OCI-LY1 (cell line): ENCODE data around the gene CTCF.

Source experiments
- H2AFZ ChIP-seq: fragments of 200-600 bp; sonication (generic), shearing (Covaris generic); 2 replicates; pipeline ENCODE4 v1.6.0; 2014; ENCODE audit warnings: antibody characterized with exemption, mild to moderate bottlenecking, low read length
- H3F3A ChIP-seq: fragments of 200-600 bp; sonication (generic), shearing (Covaris generic); 2 replicates; pipeline ENCODE4 v1.6.0; 2014; ENCODE audit warnings: mild to moderate bottlenecking, antibody characterized with exemption, low read length, moderate library complexity; ENCODE audit not compliant: insufficient read depth
- H3K27ac ChIP-seq: fragments of 200-600 bp; sonication (generic); 2 replicates; pipeline ENCODE4 v1.5.1; 2014; ENCODE audit warnings: low read length, mixed run types, mild to moderate bottlenecking, low read depth; ENCODE audit not compliant: poor library complexity, severe bottlenecking
- H3K27me3 ChIP-seq: fragments of 200-600 bp; sonication (generic); 2 replicates; pipeline ENCODE4 v1.6.0; 2014; ENCODE audit warnings: antibody characterized with exemption, mild to moderate bottlenecking, low read length, moderate library complexity; ENCODE audit not compliant: insufficient read depth
- H3K36me3 ChIP-seq: fragments of 200-600 bp; sonication (generic); 2 replicates; pipeline ENCODE4 v1.6.1; 2014; ENCODE audit warnings: mild to moderate bottlenecking, antibody characterized with exemption, low read length, moderate library complexity, mixed read lengths; ENCODE audit not compliant: insufficient read depth
- H3K4me1 ChIP-seq: fragments of 200-600 bp; sonication (generic); 2 replicates; pipeline ENCODE4 v1.5.1; 2014; ENCODE audit warnings: mild to moderate bottlenecking, low read length, moderate library complexity; ENCODE audit not compliant: insufficient read depth, severe bottlenecking
- H3K4me2 ChIP-seq: fragments of 200-600 bp; sonication (generic), shearing (Covaris generic); 2 replicates; pipeline ENCODE4 v1.6.1; 2014; ENCODE audit warnings: low read length
- H3K4me3 ChIP-seq: fragments of 200-600 bp; sonication (generic); 2 replicates; pipeline ENCODE4 v1.5.1; 2014; ENCODE audit warnings: low read length, low read depth, mild to moderate bottlenecking, mixed read lengths; ENCODE audit not compliant: poor library complexity, severe bottlenecking
- H3K79me2 ChIP-seq: fragments of 200-600 bp; shearing (Covaris generic); 2 replicates; pipeline ENCODE4 v1.6.1; 2016; ENCODE audit warnings: mixed run types, low read length, mixed read lengths; ENCODE audit not compliant: insufficient read depth
- H3K9ac ChIP-seq: fragments of 200-600 bp; sonication (generic), shearing (Covaris generic); 2 replicates; pipeline ENCODE4 v1.6.1; 2014; ENCODE audit warnings: mild to moderate bottlenecking, low read length, mixed read lengths
- H3K9me2 ChIP-seq: fragments of 200-600 bp; sonication (generic), shearing (Covaris generic); 2 replicates; pipeline ENCODE4 v1.6.1; 2014; ENCODE audit warnings: low read depth, mild to moderate bottlenecking, low read length, mixed read lengths
- H3K9me3 ChIP-seq: fragments of 200-600 bp; shearing (Covaris generic); 2 replicates; pipeline ENCODE4 v1.6.1; 2014; ENCODE audit warnings: low read length, mixed read lengths
- H4K20me1 ChIP-seq: fragments of 200-600 bp; sonication (generic), shearing (Covaris generic); 2 replicates; pipeline ENCODE4 v1.6.0; 2016; ENCODE audit warnings: mild to moderate bottlenecking, low read length; ENCODE audit not compliant: insufficient read depth
- EZH2 ChIP-seq: fragments of 200-600 bp; sonication (generic), shearing (Covaris generic); IDR thresholded peaks from 2 replicates; pipeline ENCODE4 v1.8.0; 2017; ENCODE audit warnings: borderline replicate concordance, mixed run types, mild to moderate bottlenecking, antibody characterized with exemption, low read length, moderate library complexity, mixed read lengths
- TF ChIP-seq, protein P1 (sequence below): fragments of 200-600 bp; sonication (generic), shearing (Covaris generic); IDR thresholded peaks from 2 replicates; pipeline ENCODE4 v1.5.1; 2017; ENCODE audit warnings: mild to moderate bottlenecking, antibody characterized with exemption, low read length, moderate library complexity, mixed read lengths

CTCF gene

DNA sequence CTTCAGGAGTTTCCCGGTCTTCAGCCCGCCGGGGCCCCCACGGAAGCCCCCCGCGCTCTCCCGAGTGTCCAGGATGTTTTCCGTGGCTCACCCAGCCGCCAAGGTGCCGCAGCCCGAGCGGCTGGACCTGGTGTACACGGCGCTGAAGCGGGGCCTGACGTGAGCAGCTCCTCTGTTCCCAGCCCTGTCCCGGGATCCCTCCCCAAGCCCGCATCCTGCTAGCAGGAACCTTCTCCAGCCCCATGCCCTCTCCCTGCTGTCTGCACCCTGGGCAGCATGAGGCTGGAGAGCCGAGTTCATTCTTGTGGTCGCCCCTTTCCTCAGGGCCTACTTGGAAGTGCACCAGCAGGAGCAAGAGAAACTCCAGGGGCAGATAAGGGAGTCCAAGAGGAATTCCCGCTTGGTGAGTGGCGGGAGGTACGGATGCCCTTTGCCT is 23.6 kb upstream of the CTCF start:
- Histone ChIP-seq H3K4me3 (peak overlapping the region; percentile 66), H3K79me2 (no peaks in the 10 kb centered on the region), H4K20me1 (no peaks in the 10 kb centered on the region), H3F3A (no peaks in the 10 kb centered on the region), H3K9me3 (no peaks in the 10 kb centered on the region), H3K9ac (peak overlapping the region; percentile 62; the same call in 1 of the 2 replicates), H3K9me2 (no peaks in the 10 kb centered on the region), H3K4me1 (peaks cover 23% of the 10 kb centered on the region), H3K27ac (no peak overlapping the region), H3K27me3 (peaks cover 10% of the 10 kb centered on the region; the same call in 1 of the 2 replicates), H3K36me3 (no peaks in the 10 kb centered on the region; the same call in 1 of the 2 replicates), H3K4me2 (peak overlapping the region; percentile 89), H2AFZ (no peak overlapping the region)
- no peak for TF ChIP-seq EZH2
- TF ChIP-seq, protein P1, sequence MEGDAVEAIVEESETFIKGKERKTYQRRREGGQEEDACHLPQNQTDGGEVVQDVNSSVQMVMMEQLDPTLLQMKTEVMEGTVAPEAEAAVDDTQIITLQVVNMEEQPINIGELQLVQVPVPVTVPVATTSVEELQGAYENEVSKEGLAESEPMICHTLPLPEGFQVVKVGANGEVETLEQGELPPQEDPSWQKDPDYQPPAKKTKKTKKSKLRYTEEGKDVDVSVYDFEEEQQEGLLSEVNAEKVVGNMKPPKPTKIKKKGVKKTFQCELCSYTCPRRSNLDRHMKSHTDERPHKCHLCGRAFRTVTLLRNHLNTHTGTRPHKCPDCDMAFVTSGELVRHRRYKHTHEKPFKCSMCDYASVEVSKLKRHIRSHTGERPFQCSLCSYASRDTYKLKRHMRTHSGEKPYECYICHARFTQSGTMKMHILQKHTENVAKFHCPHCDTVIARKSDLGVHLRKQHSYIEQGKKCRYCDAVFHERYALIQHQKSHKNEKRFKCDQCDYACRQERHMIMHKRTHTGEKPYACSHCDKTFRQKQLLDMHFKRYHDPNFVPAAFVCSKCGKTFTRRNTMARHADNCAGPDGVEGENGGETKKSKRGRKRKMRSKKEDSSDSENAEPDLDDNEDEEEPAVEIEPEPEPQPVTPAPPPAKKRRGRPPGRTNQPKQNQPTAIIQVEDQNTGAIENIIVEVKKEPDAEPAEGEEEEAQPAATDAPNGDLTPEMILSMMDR, result no peak

DNA sequence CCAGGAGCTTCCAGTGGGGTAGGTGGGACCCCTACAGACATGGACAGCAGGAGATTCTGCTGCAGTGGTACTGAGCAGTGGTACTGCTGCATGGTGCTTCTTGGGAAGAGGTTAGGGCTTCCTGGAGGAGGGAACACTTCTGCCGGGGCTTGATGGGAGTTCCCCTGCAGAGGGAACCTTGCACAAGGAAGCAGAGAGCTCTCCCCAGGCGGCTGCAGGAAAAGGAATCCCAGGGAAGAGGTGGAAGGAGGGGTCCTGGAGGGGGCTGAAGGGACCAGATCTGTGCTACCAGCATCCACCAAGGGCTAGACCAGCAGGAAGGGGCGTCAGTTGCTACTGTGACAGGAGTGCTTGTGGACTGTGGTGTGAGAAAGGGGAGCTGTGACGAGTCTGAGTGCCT is 23.1 kb upstream of the CTCF start:
- no peak overlapping the region for H3K27ac ChIP-seq
- no peak overlapping the region for H2AFZ ChIP-seq
- no peaks in the 10 kb centered on the region for H3K9me2 ChIP-seq
- H3K9ac ChIP-seq, result no peak overlapping the region
- no peak overlapping the region for H3K4me3 ChIP-seq
- no peak overlapping the region for H3K4me2 ChIP-seq
- H3F3A ChIP-seq, result no peaks in the 10 kb centered on the region
- no peaks in the 10 kb centered on the region for H3K9me3 ChIP-seq
- H3K27me3 ChIP-seq, result peaks cover 10% of the 10 kb centered on the region; the same call in 1 of the 2 replicates
- H3K79me2 ChIP-seq, result no peaks in the 10 kb centered on the region
- TF ChIP-seq, protein P1, result no peak
- TF ChIP-seq EZH2, result no peak
- H3K36me3 ChIP-seq, result no peaks in the 10 kb centered on the region; the same call in 1 of the 2 replicates
- H4K20me1 ChIP-seq, result no peaks in the 10 kb centered on the region
- peaks cover 23% of the 10 kb centered on the region for H3K4me1 ChIP-seq

DNA sequence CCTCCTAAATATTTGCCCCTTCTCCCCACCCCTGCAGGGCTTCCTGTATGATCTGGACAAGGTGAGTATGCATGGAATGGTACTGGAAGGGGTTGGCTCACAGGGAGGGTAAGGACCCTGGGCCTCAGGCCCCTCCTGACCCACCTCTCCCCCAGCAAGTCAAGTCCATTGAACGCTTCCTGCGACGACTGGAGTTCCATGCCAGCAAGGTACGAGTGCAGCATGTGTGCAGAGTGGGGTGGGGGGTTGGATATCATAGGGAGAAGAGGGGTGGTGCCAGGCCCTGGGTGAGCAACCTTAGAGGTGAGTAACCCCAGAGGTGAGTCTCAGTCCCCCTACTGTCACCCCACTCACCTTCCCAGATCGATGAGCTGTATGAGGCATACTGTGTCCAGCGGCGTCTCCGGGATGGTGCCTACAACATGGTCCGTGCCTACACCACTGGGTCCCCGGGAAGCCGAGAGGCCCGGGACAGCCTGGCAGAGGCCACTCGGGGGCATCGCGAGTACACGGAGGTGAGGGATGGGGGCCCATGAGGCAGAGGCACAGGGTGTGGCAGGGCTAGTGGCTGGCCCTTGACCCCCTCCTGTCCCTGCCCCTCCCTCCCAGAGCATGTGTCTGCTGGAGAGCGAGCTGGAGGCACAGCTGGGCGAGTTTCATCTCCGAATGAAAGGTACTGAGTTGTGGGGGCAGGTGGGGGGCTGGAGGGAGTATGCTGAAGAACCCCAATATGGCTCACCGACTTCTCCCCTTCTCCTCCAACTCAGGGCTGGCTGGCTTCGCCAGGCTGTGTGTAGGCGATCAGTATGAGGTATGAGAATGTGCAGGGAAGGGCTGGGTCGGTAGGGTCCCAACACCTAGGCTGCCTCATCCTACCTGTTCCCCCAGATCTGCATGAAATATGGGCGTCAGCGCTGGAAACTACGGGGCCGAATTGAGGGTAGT is 22.4 kb upstream of the CTCF start:
- Histone ChIP-seq H3K4me2 (no peak overlapping the region), H3K9me2 (no peaks in the 10 kb centered on the region), H3K9me3 (no peaks in the 10 kb centered on the region), H3K36me3 (no peaks in the 10 kb centered on the region; the same call in 1 of the 2 replicates), H3K9ac (no peak overlapping the region), H3K4me1 (peaks cover 28% of the 10 kb centered on the region), H4K20me1 (no peaks in the 10 kb centered on the region), H3K79me2 (no peaks in the 10 kb centered on the region), H3K27ac (no peak overlapping the region), H3K27me3 (peaks cover 10% of the 10 kb centered on the region; the same call in 1 of the 2 replicates), H3K4me3 (no peak overlapping the region), H2AFZ (no peak overlapping the region), H3F3A (no peaks in the 10 kb centered on the region)
- TF ChIP-seq, protein P1, result no peak
- no peak for TF ChIP-seq EZH2
